ENCODE results near the gene ST3GAL4.

Gene ST3GAL4

DNA sequence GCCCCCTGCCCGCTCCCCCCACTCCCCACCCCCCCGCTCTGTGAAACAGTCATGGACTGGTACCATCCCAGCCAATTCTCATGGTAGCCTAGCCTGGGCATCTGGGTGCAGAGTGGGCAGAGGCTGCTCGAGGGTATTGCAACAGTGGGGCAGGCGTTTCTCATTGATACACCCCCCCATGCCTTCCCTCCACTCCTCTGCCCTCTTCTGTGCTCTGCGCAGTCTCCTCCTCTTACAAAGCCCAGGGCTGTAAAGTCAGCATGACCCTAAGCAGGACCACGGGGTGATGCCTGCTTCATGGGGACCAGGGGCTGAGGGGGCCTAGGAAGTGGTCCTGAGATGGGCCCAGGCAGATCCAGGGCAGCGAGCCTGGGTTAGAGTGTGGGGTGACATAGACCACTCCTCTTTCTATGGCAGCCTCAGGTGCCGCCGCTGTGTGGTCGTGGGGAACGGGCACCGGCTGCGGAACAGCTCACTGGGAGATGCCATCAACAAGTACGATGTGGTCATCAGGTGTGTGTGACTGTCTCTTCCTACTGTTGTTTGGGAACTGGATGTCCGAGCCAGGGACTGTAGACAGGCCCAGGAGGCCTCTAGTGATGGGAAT lies 52.3 kb downstream of the ST3GAL4 start:
- no peak for DNase-seq (ENCODE audit: low read depth, low spot score)

DNA sequence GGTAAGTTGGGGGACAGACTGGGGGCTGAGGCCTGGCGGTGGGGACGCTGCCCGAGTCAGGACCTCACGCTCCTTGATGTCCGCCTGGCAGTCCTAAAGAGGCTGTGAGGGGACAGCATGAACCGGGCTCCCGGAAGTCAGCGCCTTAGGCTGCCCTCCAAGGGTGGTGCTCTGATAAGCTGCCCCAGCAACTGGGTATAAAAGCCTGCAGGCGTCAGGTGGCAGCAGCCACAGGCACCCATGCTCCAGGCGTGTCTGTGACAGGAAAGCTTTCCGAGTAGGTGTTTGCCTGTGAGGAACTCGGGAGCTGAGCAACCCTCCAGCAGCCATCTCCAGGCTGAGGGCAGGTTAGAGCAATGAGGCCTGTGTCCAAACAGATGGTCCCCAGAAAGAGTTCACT lies 53.0 kb downstream of the ST3GAL4 start:
- DNase-seq (ENCODE audit: low read depth, low spot score): no peak

DNA sequence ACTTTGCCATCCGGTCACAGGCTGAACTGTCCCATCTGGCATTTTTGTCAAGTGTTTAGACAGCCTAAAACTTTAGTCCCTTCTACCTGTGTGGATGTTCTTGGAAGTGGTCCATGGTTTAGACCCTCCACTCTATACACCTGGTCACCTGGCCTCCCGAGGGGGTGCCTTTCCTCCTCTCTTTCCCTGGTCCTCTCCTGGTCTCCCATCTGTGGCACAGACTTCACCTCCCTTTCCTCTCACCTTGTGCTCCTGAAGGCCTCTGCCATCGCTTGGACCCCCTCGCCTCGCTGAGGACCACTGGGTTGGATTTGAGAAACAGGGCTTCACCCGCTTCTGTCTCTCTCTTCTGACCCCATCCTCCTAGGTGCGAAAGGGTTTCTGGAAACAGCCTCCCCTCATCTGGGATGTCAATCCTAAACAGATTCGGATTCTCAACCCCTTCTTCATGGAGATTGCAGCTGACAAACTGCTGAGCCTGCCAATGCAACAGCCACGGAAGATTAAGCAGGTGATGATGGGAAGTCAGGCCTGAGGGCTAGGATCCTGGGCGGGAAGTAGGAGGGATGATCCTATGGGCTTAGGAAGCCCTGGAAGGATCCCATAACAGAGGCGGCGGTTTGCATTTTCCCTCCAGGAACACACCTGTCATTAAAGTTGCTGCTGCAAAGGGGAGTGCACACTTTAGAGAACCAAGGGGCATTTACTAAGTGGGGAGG lies 53.6 kb downstream of the ST3GAL4 start:
- DNase-seq (ENCODE audit: low read depth, low spot score): no peak

DNA sequence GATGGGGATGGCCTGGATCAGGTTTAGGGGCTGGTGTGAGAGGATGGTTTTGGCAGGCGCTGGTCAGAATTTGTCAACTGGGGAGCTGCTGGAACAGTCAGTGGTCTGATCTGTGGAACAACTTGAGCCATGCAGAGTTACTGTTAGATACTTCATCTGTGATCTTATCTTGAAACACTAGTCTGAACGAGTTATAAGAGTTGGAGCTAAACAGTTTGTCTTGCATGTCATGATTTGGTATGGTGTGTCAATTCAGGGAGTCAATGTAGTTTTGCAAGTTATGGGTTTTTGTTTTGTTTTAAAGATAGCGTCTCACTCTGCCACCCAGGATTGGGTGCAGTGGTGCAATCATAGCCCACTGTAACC lies 54.1 kb downstream of the ST3GAL4 start:
- no peak for DNase-seq (ENCODE audit: low read depth, low spot score)

DNA sequence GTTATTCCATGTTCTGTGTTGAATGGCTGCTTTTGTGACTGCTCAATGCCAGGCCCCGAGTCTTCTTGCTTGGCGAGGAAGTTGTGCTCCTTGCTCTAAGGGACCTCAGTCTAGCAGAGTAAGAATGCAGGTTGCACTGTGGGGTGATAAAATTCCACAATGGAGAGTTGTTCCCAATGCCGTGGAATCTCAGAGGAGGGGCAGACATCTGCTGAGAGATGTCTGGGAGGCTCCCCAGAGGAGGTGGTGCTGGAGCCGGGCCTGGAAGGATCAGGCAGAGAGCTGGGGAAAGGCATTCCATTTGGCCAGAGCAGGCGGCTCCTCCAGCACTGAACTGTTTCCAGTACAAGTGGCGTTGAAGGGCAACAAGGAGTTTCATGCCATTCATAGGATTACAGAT lies 55.2 kb downstream of the ST3GAL4 start:
- no peak for DNase-seq (ENCODE audit: low read depth, low spot score)

DNA sequence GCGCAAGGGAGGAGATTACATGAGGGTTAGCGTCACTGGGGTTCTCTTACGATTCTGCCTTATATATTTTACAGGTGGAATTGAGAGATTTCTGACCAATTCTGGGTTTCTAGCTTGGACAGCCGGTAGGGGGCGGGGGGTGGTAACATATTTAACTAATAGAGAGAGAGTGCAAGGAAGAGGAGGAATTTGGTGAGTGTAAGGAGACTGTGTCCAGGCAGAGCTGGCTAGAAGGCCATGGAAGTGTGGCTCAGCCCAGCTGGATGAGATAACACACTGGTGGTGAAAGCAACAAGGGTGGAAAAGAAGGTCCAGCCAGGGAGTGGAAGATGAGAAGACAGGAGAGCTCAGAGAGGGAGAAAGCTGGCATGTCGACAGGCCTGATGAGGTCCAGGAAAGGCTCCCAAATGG lies 56.5 kb downstream of the ST3GAL4 start:
- no peak for DNase-seq (ENCODE audit: low read depth, low spot score)

DNA sequence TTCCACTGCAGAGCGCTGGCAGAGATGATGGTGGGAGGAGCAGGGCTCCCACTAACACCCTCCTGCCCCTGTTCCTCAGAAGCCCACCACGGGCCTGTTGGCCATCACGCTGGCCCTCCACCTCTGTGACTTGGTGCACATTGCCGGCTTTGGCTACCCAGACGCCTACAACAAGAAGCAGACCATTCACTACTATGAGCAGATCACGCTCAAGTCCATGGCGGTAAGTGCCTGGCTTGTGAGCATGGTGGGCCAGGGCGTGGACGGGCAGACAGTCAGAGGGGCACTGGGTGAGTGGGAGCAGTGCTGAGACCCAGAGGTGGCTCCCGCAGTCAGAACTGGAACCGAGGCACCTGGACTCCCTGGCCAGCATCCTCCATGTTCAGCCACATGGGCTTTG lies 57.9 kb downstream of the ST3GAL4 start:
- no peak for DNase-seq (ENCODE audit: low read depth, low spot score)

DNA sequence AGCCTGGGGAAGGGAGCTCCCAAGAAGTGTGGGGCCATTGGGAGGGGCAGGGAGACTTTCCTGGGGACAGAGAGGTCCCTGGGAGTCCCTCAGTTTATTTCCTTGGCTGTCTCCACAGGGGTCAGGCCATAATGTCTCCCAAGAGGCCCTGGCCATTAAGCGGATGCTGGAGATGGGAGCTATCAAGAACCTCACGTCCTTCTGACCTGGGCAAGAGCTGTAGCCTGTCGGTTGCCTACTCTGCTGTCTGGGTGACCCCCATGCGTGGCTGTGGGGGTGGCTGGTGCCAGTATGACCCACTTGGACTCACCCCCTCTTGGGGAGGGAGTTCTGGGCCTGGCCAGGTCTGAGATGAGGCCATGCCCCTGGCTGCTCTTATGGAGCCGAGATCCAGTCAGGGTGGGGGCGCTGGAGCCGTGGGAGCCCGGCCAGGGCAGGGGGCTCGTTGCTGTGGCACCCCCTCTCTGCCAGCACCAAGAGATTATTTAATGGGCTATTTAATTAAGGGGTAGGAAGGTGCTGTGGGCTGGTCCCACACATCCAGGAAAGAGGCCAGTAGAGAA lies 58.4 kb downstream of the ST3GAL4 start:
- no peak for DNase-seq (ENCODE audit: low read depth, low spot score)

DNA sequence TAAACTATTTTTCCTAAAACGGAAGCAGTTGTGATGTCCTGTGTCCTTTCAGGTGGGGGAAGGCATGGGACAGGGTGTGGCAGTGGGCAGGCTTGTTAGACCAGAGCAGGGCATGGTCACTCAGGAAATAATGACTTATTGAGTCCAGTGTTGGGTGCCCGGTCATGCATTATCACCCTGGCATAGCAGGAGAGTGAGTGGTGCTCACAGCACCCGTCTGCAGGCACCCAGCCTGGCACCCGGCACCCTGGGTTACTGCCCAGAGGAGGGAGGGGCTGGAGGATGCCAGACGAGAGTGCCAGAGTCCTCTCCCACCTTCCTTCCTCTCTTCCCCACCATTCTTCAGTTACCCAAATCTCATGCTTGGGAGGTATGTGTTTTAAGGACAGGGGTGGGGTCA lies 59.1 kb downstream of the ST3GAL4 start:
- DNase-seq (ENCODE audit: low read depth, low spot score): no peak

DNA sequence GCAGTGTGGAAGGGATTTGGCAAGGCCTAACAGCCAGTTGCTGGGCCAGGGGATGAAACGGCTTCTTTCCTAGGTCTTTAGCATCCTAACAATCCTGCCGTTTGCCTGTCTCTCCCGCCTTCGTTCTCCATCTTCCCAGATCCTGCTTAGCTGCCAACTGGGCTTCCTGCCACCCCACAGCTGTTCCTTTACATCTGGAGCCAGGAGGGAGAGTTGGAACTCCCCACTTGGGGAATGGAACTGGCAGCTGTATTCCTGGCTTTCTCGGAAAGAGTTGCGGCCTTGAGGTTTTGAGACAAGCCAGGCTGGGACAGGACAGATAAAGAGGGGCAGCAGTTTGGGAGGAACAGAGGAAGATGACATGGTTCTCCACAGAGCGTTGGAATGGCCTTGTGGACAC lies 59.6 kb downstream of the ST3GAL4 start:
- no peak for DNase-seq (ENCODE audit: low read depth, low spot score)

DNA sequence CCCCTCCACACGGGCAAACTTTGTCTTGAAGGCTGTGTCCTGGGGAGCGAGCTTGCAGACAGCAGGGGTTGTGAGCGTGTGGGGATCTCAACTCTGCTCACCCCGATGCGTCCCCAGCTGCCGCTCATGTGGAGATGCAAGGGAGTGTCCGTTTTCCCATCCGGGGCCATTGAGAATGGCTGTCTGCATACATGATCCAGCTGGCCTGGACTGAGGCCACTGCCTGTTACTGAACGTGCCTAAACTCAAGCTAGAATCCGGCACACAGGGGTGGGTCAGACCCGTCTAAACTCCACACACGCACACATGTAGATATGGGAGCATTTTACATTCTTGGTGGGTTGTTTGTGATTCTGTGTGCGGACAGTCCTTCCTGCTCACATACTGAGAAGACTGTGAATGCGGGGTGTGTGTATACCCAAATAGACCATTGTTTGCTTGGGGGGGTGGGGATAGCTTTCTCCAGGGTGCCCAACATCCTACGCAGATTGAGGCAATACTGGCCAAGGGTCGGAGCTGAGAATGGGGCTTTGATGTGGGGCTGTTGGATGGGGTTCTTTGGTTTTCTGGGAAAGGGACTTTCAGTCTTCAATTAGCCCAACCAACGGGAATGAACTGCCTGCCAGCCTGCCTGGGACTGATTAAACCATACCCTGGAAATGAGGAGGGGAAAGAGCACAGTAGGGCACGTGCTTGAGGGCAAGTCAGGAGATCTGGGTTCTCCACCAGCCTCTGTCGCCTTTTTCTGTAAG lies 60.4 kb downstream of the ST3GAL4 start:
- DNase-seq (ENCODE audit: low read depth, low spot score): no peak

DNA sequence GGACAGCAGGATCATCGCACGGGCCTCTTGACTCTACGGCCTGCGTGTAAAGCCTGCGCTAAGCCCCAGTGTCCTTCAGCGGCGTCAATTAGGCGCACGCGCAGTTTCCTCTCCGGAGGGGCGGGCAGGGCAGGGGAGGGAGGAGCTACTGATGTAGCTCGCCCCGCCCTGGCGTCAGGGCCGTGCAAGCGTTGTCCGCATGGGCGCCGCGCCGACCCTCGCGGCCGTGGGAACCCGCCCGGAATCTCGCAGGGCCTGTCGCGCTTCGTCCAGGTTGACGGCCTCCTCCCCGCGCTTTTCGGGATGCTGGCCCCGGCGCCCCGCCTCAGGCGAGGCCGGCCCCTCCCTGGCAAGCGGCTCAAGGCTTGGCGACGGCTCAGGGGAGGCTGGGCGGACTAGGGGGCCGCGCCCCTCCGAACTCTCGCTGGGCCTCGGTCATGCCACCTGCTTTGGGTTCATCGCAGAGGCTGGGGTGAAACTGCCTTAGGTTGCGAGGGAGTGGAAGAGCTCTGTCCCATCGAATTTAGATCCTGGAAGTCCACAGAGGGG lies 61.1 kb downstream of the ST3GAL4 start:
- peak; percentile 43 for DNase-seq (ENCODE audit: low read depth, low spot score)

DNA sequence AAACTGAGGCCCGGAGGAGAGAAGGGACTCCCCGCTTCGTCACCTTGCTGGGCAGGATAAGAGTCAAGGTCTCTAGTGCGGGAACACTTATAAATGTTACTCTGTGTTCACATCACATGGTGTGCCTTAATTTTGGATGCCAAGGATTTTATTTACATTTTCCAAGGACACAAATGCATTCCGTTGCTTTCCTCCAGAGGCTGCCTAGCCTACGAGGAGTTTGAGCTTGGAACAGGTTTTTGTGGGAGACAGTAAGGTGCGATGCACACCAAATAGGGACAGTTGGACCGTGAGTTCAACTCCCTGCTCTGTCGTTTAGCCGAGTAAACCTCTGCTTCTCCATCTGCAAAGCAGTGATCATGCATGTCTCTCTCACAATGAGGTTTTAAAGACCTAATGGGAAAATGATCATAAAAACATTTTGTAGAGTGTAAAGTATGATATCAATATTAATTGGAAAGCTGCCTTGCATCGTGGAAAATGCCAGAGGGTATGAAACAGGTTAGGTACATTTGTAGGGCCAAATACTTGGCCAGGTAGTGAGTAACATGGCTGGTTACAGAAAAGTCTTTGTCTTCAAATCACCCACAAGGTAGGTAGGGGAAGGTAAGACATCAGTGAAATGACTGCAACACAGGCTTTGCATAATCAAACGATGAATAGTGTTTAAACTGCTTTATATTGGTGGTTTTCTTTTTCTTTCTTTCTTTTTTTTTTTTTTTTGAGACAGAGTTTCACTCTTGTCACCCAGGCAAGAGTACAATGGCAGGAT lies 61.8 kb downstream of the ST3GAL4 start:
- no peak for DNase-seq (ENCODE audit: low read depth, low spot score)

DNA sequence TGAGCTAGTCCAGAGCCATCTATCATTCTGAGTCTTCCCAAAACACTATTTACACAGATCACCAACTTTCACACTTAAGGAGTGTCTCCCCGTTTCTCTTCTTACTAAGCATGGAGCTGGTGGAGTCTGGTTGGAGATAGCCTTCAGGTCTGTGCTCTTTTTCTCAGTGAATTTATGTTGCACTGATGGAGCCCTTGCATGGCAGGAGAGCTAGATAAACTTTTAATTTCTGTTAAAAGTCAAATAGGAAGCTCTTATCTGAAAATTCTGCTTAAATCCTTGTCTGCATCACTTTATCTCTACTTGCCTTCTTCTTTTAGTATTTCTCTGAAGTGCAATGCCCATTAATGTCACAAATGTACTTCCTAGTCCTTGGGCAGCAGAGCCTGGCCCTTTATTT lies 63.4 kb downstream of the ST3GAL4 start:
- DNase-seq (ENCODE audit: low read depth, low spot score): no peak

DNA sequence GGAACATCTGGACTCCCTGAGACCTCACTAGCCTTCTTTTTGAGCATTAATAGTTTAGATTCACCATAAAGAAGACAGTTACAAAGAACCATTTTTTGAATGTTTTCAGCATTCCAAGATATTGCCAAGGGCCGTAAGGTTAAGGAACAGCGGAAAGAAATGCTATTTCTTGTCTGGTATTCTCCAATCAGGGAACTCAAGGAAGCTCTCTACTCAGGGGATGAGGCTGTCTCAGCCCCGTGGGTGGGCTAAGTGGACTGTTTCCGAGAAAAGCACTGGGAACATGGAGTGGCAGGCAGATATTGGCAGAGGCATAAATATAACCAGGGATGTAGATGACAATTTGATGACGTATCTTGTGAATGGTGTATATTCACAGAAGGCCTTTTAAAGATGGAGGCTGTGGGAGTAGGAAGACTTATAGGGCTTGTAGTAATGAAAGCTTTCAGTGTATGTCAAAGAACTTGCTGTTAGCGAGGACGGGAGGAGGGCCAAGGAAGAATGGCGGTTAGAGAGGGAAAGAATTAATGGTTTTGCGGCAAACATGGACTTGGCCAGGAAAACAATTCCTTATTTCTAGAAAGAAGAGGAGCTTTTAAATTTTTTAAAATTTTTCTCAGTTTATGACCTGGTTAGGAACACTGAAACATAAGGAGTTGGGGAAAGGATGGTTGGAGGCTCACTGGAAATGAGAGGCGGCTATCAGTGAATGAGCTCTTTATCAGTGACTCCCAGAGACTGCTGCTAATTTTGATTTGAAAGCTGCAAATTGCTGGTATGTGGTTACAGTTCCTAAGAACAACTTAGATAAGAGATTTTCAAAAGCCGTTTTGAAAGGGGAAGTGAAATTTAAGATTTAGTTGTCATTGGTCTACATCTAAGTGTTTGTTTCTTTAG lies 64.6 kb downstream of the ST3GAL4 start:
- no peak for DNase-seq (ENCODE audit: low read depth, low spot score)

DNA sequence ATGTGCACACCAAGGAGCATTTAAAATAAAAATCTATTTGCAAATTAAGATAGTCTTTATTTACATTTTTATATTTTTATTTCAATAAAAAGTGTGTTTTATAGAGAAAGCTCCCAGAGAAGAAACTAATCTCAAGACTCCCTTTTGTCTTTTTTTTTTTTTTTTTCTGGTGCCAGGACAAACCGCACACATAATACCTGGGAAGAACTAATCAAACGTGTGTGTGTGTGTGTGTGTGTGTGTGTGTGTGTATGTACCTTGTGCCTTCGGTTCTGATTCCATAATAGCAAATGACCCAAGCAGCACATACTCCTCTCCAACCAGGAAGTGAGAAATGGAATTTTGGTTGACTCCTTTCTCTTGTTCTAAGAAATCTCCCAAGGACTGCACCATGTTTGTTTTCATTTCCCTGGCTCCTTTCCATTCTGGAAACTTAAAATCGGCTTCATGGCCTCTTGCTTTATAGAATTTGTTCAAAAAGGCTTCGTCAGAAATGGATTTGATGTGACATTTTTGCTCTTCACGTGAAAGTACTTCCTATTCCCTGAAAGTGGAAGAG lies 65.3 kb downstream of the ST3GAL4 start:
- DNase-seq (ENCODE audit: low read depth, low spot score): no peak

DNA sequence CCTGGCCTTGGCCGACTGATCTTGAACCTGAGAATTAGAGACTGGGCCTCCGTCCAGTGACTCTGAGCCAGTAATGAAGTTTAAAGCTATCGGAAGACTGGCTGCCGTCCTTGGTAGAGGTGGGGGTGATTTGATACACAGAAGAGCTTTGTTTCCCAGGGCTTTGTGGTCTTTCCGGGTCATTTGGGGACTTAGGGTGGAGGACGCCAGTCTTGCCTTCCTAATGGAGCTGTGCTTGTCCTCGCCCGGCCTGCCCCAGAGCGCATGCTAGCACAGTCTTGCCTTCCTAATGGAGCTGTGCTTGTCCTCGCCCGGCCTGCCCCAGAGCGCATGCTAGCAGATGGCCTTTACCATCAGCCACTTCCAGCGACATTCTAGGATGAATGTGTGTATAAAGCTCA lies 65.8 kb downstream of the ST3GAL4 start:
- no peak for DNase-seq (ENCODE audit: low read depth, low spot score)

DNA sequence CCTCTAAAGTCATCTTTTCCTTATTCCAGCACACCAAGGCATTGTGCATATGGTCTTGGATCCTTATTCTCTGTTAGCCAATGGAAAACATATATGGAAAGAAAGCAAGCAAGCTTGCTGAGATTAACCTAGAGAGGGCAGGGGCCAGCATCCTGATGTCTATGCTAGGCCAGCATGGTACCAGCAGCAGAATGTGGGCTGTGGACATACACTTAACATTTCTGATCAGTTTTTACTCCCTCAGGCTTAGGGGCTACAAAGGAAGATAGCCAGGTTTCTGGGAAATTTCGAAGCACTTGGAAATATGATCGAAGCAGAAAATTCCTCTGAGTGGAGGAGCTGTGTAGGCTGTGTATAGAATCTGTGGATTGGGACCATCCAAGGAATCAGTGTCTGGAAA lies 67.0 kb downstream of the ST3GAL4 start:
- DNase-seq (ENCODE audit: low read depth, low spot score): no peak

DNA sequence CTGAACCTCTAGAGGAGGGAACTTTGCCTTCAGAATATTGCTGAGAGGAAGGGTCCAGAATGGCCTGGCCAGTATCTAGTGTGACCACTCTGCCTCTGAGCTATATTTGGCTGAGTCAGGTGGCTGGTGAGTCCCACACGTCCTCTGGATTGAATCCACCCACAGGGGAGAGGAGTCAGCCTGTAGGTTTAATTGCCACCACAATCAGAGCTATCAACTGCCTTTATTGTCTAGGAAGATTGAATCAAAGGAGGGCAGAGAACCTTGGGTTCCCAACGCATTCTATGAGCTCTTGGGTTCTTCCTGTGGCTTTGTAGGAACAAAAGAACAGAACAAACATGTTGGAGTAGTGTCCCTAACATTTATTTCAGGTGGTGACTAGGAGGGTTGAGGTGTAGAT lies 67.7 kb downstream of the ST3GAL4 start:
- DNase-seq (ENCODE audit: low read depth, low spot score): no peak

DNA sequence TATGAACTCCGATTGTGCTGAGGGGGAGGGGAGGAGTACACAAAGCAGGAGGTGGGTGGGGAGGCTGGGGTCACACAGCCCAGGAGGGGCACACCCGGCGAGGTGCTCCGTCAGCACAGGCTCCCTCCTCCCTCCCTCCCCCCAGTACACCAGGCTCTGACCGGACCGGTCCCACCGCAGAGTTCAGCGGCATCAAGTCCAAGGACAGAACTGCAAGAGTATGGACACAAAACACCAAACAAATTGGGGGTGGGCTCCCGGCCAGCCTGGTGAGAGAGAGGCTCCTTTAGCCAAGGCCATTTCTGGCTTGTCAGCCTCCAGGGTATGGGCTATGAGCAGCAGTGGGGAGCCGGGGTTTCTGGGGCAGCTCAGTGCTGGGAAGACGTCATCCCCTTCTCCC lies 68.3 kb downstream of the ST3GAL4 start:
- DNase-seq (ENCODE audit: low read depth, low spot score): no peak

Data from activated naive CD8-positive, alpha-beta T cell treated with anti-CD3 and anti-CD28 coated beads, Interleukin-2, amount 50 U/mL, for 16 hours (primary cell).